ENCODE measurements around the gene SERINC5. TPM values are rescaled to one million over a fixed set of nuclear protein-coding genes. Genes with fewer than 3 reads are reported as not detected.

The SERINC5 gene
- total and polyA plus RNA-seq, 12 donors, result 2.3 to 21.9 (median 14.8) TPM

GRCh38 chr5:80150731-80151130 is 105.1 kb downstream of the SERINC5 start:
- 79 to 81% methylated on average over 11 of the region's 11 CpGs for WGBS, 2 donors
- no peak for ATAC-seq
- TF ChIP-seq, protein P1, sequence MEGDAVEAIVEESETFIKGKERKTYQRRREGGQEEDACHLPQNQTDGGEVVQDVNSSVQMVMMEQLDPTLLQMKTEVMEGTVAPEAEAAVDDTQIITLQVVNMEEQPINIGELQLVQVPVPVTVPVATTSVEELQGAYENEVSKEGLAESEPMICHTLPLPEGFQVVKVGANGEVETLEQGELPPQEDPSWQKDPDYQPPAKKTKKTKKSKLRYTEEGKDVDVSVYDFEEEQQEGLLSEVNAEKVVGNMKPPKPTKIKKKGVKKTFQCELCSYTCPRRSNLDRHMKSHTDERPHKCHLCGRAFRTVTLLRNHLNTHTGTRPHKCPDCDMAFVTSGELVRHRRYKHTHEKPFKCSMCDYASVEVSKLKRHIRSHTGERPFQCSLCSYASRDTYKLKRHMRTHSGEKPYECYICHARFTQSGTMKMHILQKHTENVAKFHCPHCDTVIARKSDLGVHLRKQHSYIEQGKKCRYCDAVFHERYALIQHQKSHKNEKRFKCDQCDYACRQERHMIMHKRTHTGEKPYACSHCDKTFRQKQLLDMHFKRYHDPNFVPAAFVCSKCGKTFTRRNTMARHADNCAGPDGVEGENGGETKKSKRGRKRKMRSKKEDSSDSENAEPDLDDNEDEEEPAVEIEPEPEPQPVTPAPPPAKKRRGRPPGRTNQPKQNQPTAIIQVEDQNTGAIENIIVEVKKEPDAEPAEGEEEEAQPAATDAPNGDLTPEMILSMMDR (IDR thresholded peaks at IDR 0.05), result no peak
- Histone ChIP-seq H3K27me3 (no peaks in the 10 kb centered on the region), H3K4me3 (no peak overlapping the region), H3K27ac (no peak overlapping the region), H3K9me3 (no peaks in the 10 kb centered on the region), H3K4me1 (peaks cover 0 to 41% (median 14%) of the 10 kb centered on the region in 9 donors), H3K36me3 (peaks cover 0 to 71% (median 9%) of the 10 kb centered on the region in 9 donors)
- DNase-seq, result no peak
- intact Hi-C loops (cut with DNase I), result loop anchor here in 1 of 10 donors (10.0 kb wide), 1 partner anchor 104 kb away; the partner anchor contains the start of gene SERINC5

- TF ChIP-seq, protein P1 (IDR thresholded peaks at IDR 0.05), result no peak
- intact Hi-C loops (cut with DNase I), result loop anchor here in 2 of 10 donors (5.0 kb wide), 2 partner anchors 33 to 43 kb away; no protein-coding TSS in a partner anchor
- DNase-seq (no peak), ATAC-seq (no peak)
- 52 to 68% methylated on average over 3 of the region's 3 CpGs for WGBS, 2 donors
- H3K36me3 ChIP-seq, result peaks cover 0 to 80% (median 19%) of the 10 kb centered on the region in 9 donors
- no peak overlapping the region for H3K27ac ChIP-seq
- H3K9me3 ChIP-seq, result no peaks in the 10 kb centered on the region
- peaks cover 0 to 33% (median 9%) of the 10 kb centered on the region in 9 donors for H3K4me1 ChIP-seq
- H3K27me3 ChIP-seq, result no peaks in the 10 kb centered on the region
- H3K4me3 ChIP-seq, result no peak overlapping the region
Measured at GRCh38 chr5:80149161-80149609, 106.7 kb downstream of the SERINC5 start.

- ATAC-seq (peak in 7 of 8 donors; percentile 31 to 83 (median 71)), DNase-seq (no peak)
- no peak overlapping the region for H3K4me3 ChIP-seq
- H3K27me3 ChIP-seq, result no peaks in the 10 kb centered on the region
- H3K27ac ChIP-seq, result peak overlapping the region in 8 of 10 donors; percentile 9 to 55 (median 34)
- H3K4me1 ChIP-seq, result peaks cover 0 to 37% (median 7%) of the 10 kb centered on the region in 9 donors
- TF ChIP-seq, protein P1 (IDR thresholded peaks at IDR 0.05), result peak in 2 of 9 donors; percentile 5 to 8
- intact Hi-C loops (cut with DNase I), result loop anchor here in 2 of 10 donors (5.0 kb wide), 2 partner anchors 35 to 45 kb away; no protein-coding TSS in a partner anchor
- no peaks in the 10 kb centered on the region for H3K9me3 ChIP-seq
- H3K36me3 ChIP-seq, result peaks cover 0 to 98% (median 20%) of the 10 kb centered on the region in 9 donors
- WGBS, 2 donors, result 70 to 75% methylated on average over 9 of the region's 9 CpGs
Measured at GRCh38 chr5:80147119-80147815, 108.6 kb downstream of the SERINC5 start.

GRCh38 chr5:80146046-80146445 is 109.8 kb downstream of the SERINC5 start:
- Histone ChIP-seq H3K4me1 (peaks cover 0 to 50% (median 18%) of the 10 kb centered on the region in 9 donors), H3K4me3 (no peak overlapping the region), H3K27me3 (no peaks in the 10 kb centered on the region), H3K36me3 (peaks cover 0 to 86% (median 20%) of the 10 kb centered on the region in 9 donors), H3K27ac (peak overlapping the region in 2 of 10 donors; percentile 38 to 55), H3K9me3 (no peaks in the 10 kb centered on the region)
- TF ChIP-seq, protein P1 (IDR thresholded peaks at IDR 0.05), result no peak
- no peak for ATAC-seq
- intact Hi-C loops (cut with DNase I), result loop anchor here in 2 of 10 donors (5.0 kb wide), 2 partner anchors 36 to 46 kb away; no protein-coding TSS in a partner anchor
- DNase-seq, result no peak
- 85 to 92% methylated on average over 9 of the region's 9 CpGs for WGBS, 2 donors
